Smooth muscle cell of trachea (primary cell): ENCODE measurements around the gene AQP9. TPM values are rescaled to one million over a fixed set of nuclear protein-coding genes. Genes with fewer than 3 reads are reported as not detected.

Experiments used
- total RNA-seq: library from RNA; depleted of rRNA; stranded (reverse); fragments of >200 nt; gene quantifications from 2 replicates; pipeline ENCODE4 v1.2.1, GENCODE V29; 2014

The AQP9 gene
- total RNA-seq = not detected in 2 replicates

DNA sequence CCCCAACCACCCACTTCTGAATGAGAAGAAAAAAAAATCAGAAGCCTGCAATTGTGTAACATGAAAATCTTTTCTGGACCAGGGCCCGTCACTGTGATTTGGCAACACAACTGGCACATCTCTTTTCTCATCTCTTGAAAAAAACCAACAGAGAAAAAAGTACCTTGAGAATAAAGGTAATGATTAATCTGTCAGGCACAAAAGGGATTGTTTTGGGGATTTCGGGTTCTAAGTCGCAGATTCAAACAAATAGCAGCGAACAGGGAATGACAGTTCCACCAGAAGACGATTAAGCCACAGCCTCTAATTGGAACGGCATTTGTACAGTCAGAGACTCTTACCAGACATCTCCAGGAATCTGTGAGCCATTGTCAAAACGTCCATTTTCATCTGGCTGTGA, at the start of gene AQP9:
Gene AQP9 (plus strand): TSS at position 276 of the 400 bp plus-strand sequence. CDS start 185 bp downstream, outside the sequence.

Other genes starting within 250 kb of the AQP9 start
- gene ALDH1A2, start 72.7 kb upstream of the AQP9 start, total RNA-seq = 2.0 and 2.3 TPM in 2 replicates